ENCODE data around the gene NEFH. TPM values are rescaled to one million over a fixed set of nuclear protein-coding genes. Genes with fewer than 3 reads are reported as not detected.
A peak's percentile ranks its signal among the peaks of the same experiment; 100 is the strongest.

Gene NEFH
- polyA plus RNA-seq, 2 of the 4 experiments (the other 2 are of a cell fraction) = 0.06 to 0.23 TPM

- DNase-seq (ENCODE audit: low read depth in 1 of 2, low spot score in 1 of 2) = peak; percentile 60 to 77
- POLR2A ChIA-PET = no interaction called here
- CTCF ChIA-PET = interaction anchor here (1.8 kb wide), 1 partner anchor 13 kb away, joined by 4 read pairs; no protein-coding TSS in a partner anchor
- Histone ChIP-seq H3K27ac (0 out of 6 replicates have a peak overlapping the region, but pooled peaks of 1 of the 2 experiments have one; percentile 57), H3K4me2 (no peak overlapping the region), H3K4me3 (no peak overlapping the region), H3K9me3 (no peaks in the 10 kb centered on the region), H3K4me1 (no peaks in the 10 kb centered on the region)
- FAIRE-seq = no peak
- ATAC-seq = peak; percentile 87 to 92
- TF ChIP-seq CBX8 (IDR thresholded peaks at IDR 0.05) (no peak), HMGXB4 (CRISPR knock-in tag; IDR thresholded peaks at IDR 0.05; ENCODE audit: borderline replicate concordance) (no peak), NFE2L2 (conservative IDR thresholded peaks at IDR 0.05; ENCODE audit: low read length) (no peak), TFCP2L1 (CRISPR knock-in tag; IDR thresholded peaks at IDR 0.05) (no peak), BCL3 (IDR thresholded peaks at IDR 0.05) (no peak), HOXB5 (CRISPR knock-in tag; IDR thresholded peaks at IDR 0.05) (no peak), NPAS2 (CRISPR knock-in tag; IDR thresholded peaks at IDR 0.05; ENCODE audit: borderline replicate concordance) (no peak), PBX3 (IDR thresholded peaks at IDR 0.05) (no peak), E2F6 (IDR thresholded peaks at IDR 0.05; ENCODE audit: borderline replicate concordance, low read depth) (no peak), FOSB (CRISPR knock-in tag; IDR thresholded peaks at IDR 0.05) (no peak), HOXB13 (CRISPR knock-in tag; IDR thresholded peaks at IDR 0.05; ENCODE audit: low read depth) (no peak), HOXA7 (CRISPR knock-in tag; IDR thresholded peaks at IDR 0.05) (no peak), CHD2 (IDR thresholded peaks at IDR 0.05; ENCODE audit: low read length, partially characterized antibody) (no peak), FOXS1 (CRISPR knock-in tag; IDR thresholded peaks at IDR 0.05) (no peak), RCOR1 (IDR thresholded peaks at IDR 0.05; ENCODE audit: low read depth, low read length) (no peak), BHLHE40 (IDR thresholded peaks at IDR 0.05; ENCODE audit: low read depth, low read length) (no peak), ELK1 (IDR thresholded peaks at IDR 0.05; ENCODE audit: low read depth, low read length) (no peak), RNF2 (IDR thresholded peaks at IDR 0.05; ENCODE audit: borderline replicate concordance, low read depth) (no peak), MAFK (IDR thresholded peaks at IDR 0.05; ENCODE audit: partially characterized antibody) (no peak)
- 24% methylated on average over 4 of the region's 4 CpGs for WGBS (ENCODE audit: missing lambda C conversion rate)
Observed at GRCh38 chr22:29457730-29458129, 22.3 kb upstream of the NEFH start.

GRCh38 chr22:29458551-29458950, 21.5 kb upstream of the NEFH start:
- no peak for FAIRE-seq
- no peak overlapping the region for H3K4me2 ChIP-seq

More at GRCh38 chr22:29458551-29458950, 21.5 kb upstream of the NEFH start:
- peak in 1 of 2 experiments; percentile 44; a peak in 1 of 4 replicates for TF ChIP-seq CEBPB (IDR thresholded peaks at IDR 0.05)
- TF ChIP-seq JUNB (IDR thresholded peaks at IDR 0.05) = no peak
- TF ChIP-seq ESRRA (IDR thresholded peaks at IDR 0.05; ENCODE audit: borderline replicate concordance, low read length) = no peak
- no peak for TF ChIP-seq EP300 (IDR thresholded peaks at IDR 0.05)
- CTCF ChIA-PET = interaction anchor here (1.1 to 2.0 kb wide), 2 partner anchors 11 to 12 kb away, joined by 3 to 7 read pairs; no protein-coding TSS in a partner anchor
- no peak for DNase-seq (ENCODE audit: low read depth in 1 of 2, low spot score in 1 of 2)
- POLR2A ChIA-PET = no interaction called here
- Histone ChIP-seq H3K9me3 (no peaks in the 10 kb centered on the region), H3K4me1 (no peaks in the 10 kb centered on the region), H3K4me3 (no peak overlapping the region), H3K27ac (no peak overlapping the region)
- no peak for ATAC-seq

All from A549 (cell line).